ENCODE data around the gene SAP30BP. TPM values are rescaled to one million over a fixed set of nuclear protein-coding genes. Genes with fewer than 3 reads are reported as not detected.

Gene SAP30BP
- total and polyA plus RNA-seq, 2 of the 8 experiments (the other 6 are each of a cell fraction or from before 2014, with no cell fraction given) = 63.3 to 79.9 TPM

GRCh38 chr17:75670868-75671267 lies 3.7 kb downstream of the SAP30BP start:
- Histone ChIP-seq H3K18ac (ENCODE audit: extremely low read depth, low read length) (no peak overlapping the region), H4K91ac (replicated peaks; ENCODE audit: insufficient read length, low read length) (no peak overlapping the region), H3K4ac (replicated peaks; ENCODE audit: insufficient read length, low read depth, low read length) (no peak overlapping the region), H3K14ac (ENCODE audit: insufficient read length) (no peak overlapping the region), H3K23ac (ENCODE audit: insufficient read length) (no peak overlapping the region), H2AFZ (ENCODE audit: low read length) (no peak overlapping the region), H3K27ac (ENCODE audit: low read depth, low read length) (no peak overlapping the region), H2BK12ac (ENCODE audit: low read depth, low read length) (no peak overlapping the region), H4K20me1 (replicated peaks in 1 of 2; ENCODE audit: control insufficient read depth in 1 of 2, insufficient read depth in 2 of 2, low read length in 2 of 2) (peaks cover 4% of the 10 kb centered on the region in 2 experiments), H3K56ac (replicated peaks; ENCODE audit: insufficient read length, low read depth, low read length) (no peak overlapping the region), H3K4me3 (ENCODE audit: extremely low read depth in 1 of 4, insufficient read depth in 2 of 4, low read depth in 3 of 4, low read length in 4 of 4) (no peak overlapping the region), H3K79me1 (ENCODE audit: low read depth, low read length) (peaks cover 2% of the 10 kb centered on the region; the same call in 1 of the 2 replicates), H3K36me3 (ENCODE audit: control insufficient read depth in 2 of 4, insufficient read depth in 4 of 4, low read length in 3 of 4) (peaks cover 12 to 35% (median 22%) of the 10 kb centered on the region in 4 experiments; a peak in 7 of 8 replicates), H2BK5ac (ENCODE audit: low read depth, low read length) (no peak overlapping the region; the same call in 1 of the 2 replicates), H3K9me3 (ENCODE audit: insufficient read depth in 2 of 2, low read depth in 1 of 2, low read length in 1 of 2) (no peaks in the 10 kb centered on the region), H4K5ac (ENCODE audit: insufficient read length, low read depth, low read length) (no peak overlapping the region), H2BK120ac (replicated peaks; ENCODE audit: low read depth, low read length) (no peak overlapping the region), H3K79me2 (ENCODE audit: control insufficient read depth in 1 of 2, insufficient read depth in 2 of 2, low read length in 2 of 2) (peaks cover 11 to 59% of the 10 kb centered on the region in 2 experiments; a peak in 3 of 4 replicates), H3K4me2 (ENCODE audit: insufficient read depth in 1 of 2, low read depth in 2 of 2, low read length in 2 of 2) (no peak overlapping the region), H2AK5ac (ENCODE audit: low read depth, low read length) (no peak overlapping the region), H4K8ac (ENCODE audit: extremely low read depth, insufficient read depth, low read length) (no peak overlapping the region), H2BK15ac (ENCODE audit: low read length) (no peak overlapping the region), H3K27me3 (replicated peaks in 1 of 4; ENCODE audit: control insufficient read depth in 3 of 4, extremely low read depth in 1 of 4, insufficient read depth in 3 of 4, low read length in 3 of 4) (no peaks in the 10 kb centered on the region), H2BK20ac (ENCODE audit: low read length) (no peak overlapping the region), H3K23me2 (ENCODE audit: low read depth, low read length) (peaks cover 5% of the 10 kb centered on the region; the same call in 1 of the 2 replicates), H3K4me1 (replicated peaks in 1 of 4; ENCODE audit: control insufficient read depth in 3 of 4, insufficient read depth in 4 of 4, low read length in 3 of 4) (peaks cover 0 to 12% (median 3%) of the 10 kb centered on the region in 4 experiments; a peak in 2 of 7 replicates), H3K9ac (replicated peaks in 1 of 4; ENCODE audit: extremely low read depth in 1 of 4, low read depth in 3 of 4, low read length in 3 of 4) (no peak overlapping the region)
- ChIA-PET POLR2A (ENCODE audit: partially characterized antibody) (interaction anchor here (0.5 to 3.4 kb wide), 11 partner anchors 11 to 276 kb away, joined by 3 to 26 read pairs (median 3); no protein-coding TSS in a partner anchor), CTCF (ENCODE audit: partially characterized antibody) (interaction anchor here (0.6 to 7.4 kb wide), 12 partner anchors 9 to 1824 kb away, joined by 3 to 115 read pairs (median 4); no protein-coding TSS in a partner anchor)
- WGBS, 2 experiments (ENCODE audit: extremely low coverage in 1 of 2, insufficient coverage in 1 of 2, insufficient read length in 1 of 2, insufficient replicate concordance in 2 of 2, low coverage in 1 of 2, low lambda C conversion rate in 2 of 2, missing lambda C conversion rate in 1 of 2) = 93% methylated on average over 5 of the region's 5 CpGs; no CpG with 5 or more reads in 1 of the 2 experiments
- DNase-seq (ENCODE audit: low read depth in 1 of 2, low spot score in 2 of 2) (no peak), FAIRE-seq (no peak)
- no peak for TF ChIP-seq EZH2 (IDR thresholded peaks at IDR 0.05; ENCODE audit: low read depth, low read length, severe bottlenecking)
- TF ChIP-seq GABPA (IDR thresholded peaks at IDR 0.05; ENCODE audit: borderline replicate concordance, insufficient read depth, low read length) = no peak
- TF ChIP-seq YY1 (IDR thresholded peaks at IDR 0.05; ENCODE audit: low read depth, low read length) = no peak
- TF ChIP-seq CBX8 (IDR thresholded peaks at IDR 0.05; ENCODE audit: borderline replicate concordance, low read depth, low read length) = no peak
- TF ChIP-seq SP2 (IDR thresholded peaks at IDR 0.05; ENCODE audit: low read length) = no peak
- TF ChIP-seq ASH2L (IDR thresholded peaks at IDR 0.05; ENCODE audit: low read length) = no peak
- no peak for TF ChIP-seq POLR2AphosphoS5 (IDR thresholded peaks at IDR 0.05; ENCODE audit: low read depth, low read length)
- no peak for TF ChIP-seq RBBP5 (IDR thresholded peaks at IDR 0.05; ENCODE audit: borderline replicate concordance, low read depth, low read length)
- TF ChIP-seq NANOG (IDR thresholded peaks at IDR 0.05; ENCODE audit: insufficient read depth, low read depth, low read length, poor library complexity, severe bottlenecking) = no peak
- no peak for TF ChIP-seq SP4 (IDR thresholded peaks at IDR 0.05; ENCODE audit: low read length)
- TF ChIP-seq RFX5 (IDR thresholded peaks at IDR 0.05; ENCODE audit: borderline replicate concordance, low read depth, low read length) = no peak
- TF ChIP-seq POLR2A (IDR thresholded peaks at IDR 0.05; ENCODE audit: control extremely low read depth in 1 of 2, low read depth in 2 of 2, low read length in 2 of 2) = no peak

Measured in H1 (cell line).